Retinal pigment epithelial cell (primary cell): ENCODE results near the gene JMJD8.

Source experiments
- DNase-seq: peaks from one replicate; pipeline ENCODE4 v3.0.0-alpha.2; 2010; ENCODE audit warnings: low read depth
- H3K4me3 ChIP-seq: 2 replicates; pipeline ENCODE4 v1.5.1; 2011; ENCODE audit warnings: mild to moderate bottlenecking, low read length, control low read depth, moderate library complexity
- TF ChIP-seq, protein P1 (sequence below): conservative IDR thresholded peaks from 2 replicates; pipeline ENCODE4 v1.5.1; 2011; ENCODE audit warnings: low read depth, low read length, control low read depth, inconsistent platforms

Gene JMJD8

GRCh38 chr16:652454-653305 lies 31.5 kb downstream of the JMJD8 start:
- no peak for DNase-seq
- TF ChIP-seq, protein P1, sequence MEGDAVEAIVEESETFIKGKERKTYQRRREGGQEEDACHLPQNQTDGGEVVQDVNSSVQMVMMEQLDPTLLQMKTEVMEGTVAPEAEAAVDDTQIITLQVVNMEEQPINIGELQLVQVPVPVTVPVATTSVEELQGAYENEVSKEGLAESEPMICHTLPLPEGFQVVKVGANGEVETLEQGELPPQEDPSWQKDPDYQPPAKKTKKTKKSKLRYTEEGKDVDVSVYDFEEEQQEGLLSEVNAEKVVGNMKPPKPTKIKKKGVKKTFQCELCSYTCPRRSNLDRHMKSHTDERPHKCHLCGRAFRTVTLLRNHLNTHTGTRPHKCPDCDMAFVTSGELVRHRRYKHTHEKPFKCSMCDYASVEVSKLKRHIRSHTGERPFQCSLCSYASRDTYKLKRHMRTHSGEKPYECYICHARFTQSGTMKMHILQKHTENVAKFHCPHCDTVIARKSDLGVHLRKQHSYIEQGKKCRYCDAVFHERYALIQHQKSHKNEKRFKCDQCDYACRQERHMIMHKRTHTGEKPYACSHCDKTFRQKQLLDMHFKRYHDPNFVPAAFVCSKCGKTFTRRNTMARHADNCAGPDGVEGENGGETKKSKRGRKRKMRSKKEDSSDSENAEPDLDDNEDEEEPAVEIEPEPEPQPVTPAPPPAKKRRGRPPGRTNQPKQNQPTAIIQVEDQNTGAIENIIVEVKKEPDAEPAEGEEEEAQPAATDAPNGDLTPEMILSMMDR = no peak
- no peak overlapping the region for H3K4me3 ChIP-seq

GRCh38 chr16:651844-652243 lies 32.3 kb downstream of the JMJD8 start:
- H3K4me3 ChIP-seq = no peak overlapping the region
- no peak for DNase-seq
- TF ChIP-seq, protein P1 = no peak

DNA sequence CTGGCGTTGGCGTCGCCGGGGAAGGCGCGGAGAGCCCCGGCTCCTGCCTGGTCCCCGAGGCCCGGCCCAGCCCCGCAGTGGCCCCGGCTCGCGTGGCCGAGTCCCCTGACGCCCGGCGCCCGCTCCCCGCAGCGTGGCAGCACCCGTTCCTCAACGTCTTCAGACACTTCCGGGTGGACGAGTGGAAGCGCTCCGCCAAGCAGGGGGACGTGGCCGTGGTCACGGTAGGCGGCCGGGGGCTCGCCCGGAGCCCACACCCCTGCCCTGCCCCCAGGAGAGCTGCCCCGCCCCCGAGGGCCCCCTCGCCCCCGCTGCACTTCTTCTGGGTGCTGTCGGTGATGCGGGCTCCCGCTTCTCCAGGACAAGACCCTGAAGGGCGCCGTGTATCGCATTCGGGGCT lies 34.5 kb downstream of the JMJD8 start:
- TF ChIP-seq, protein P1 = no peak
- DNase-seq = no peak
- H3K4me3 ChIP-seq = peak overlapping the region; percentile 47

GRCh38 chr16:648781-649589 lies 35.1 kb downstream of the JMJD8 start, which contains the start of gene WDR90:
WDR90 (plus strand) TSS chr16:649365; CDS start chr16:649417, 52 bp downstream.
- DNase-seq = peak; percentile 63
- TF ChIP-seq, protein P1 = no peak
- peak within 1 kb of the TSS; percentile 47 for H3K4me3 ChIP-seq

- TF ChIP-seq, protein P1 = peak; percentile 52
- peak overlapping the region; percentile 47 for H3K4me3 ChIP-seq
- no peak for DNase-seq
Measured at GRCh38 chr16:648071-648780, 35.9 kb downstream of the JMJD8 start.

- no peak for DNase-seq
- TF ChIP-seq, protein P1 = no peak
- H3K4me3 ChIP-seq = no peak overlapping the region
Measured at GRCh38 chr16:647173-647902, 36.8 kb downstream of the JMJD8 start.
